NT2/D1 (cell line): ENCODE data around the gene KRT26.

ENCODE experiments used
- DNase-seq: peaks from one replicate; pipeline ENCODE4 v3.0.0-alpha.2; 2011; ENCODE audit warnings: low read depth, low spot score
- H3K27me3 ChIP-seq: 2 replicates; pipeline ENCODE4 v1.6.0; 2011; ENCODE audit warnings: mild to moderate bottlenecking; ENCODE audit not compliant: insufficient read length, insufficient read depth
- H3K36me3 ChIP-seq: 2 replicates; pipeline ENCODE4 v1.6.1; 2011; ENCODE audit warnings: mild to moderate bottlenecking, low read length, mixed read lengths; ENCODE audit not compliant: insufficient read depth, insufficient read length
- H3K4me1 ChIP-seq: 2 replicates; pipeline ENCODE4 v1.5.1; 2011; ENCODE audit not compliant: insufficient read depth, insufficient read length
- H3K4me3 ChIP-seq: 2 replicates; pipeline ENCODE4 v1.5.1; 2011; ENCODE audit warnings: low read depth; ENCODE audit not compliant: insufficient read length
- H3K9ac ChIP-seq: 2 replicates; pipeline ENCODE4 v1.6.0; 2011; ENCODE audit warnings: low read depth; ENCODE audit not compliant: insufficient read length
- H3K9me3 ChIP-seq: 2 replicates; pipeline ENCODE4 v1.5.1; 2011; ENCODE audit warnings: mild to moderate bottlenecking, low read length; ENCODE audit not compliant: insufficient read depth
- SUZ12 ChIP-seq: IDR thresholded peaks from 2 replicates; pipeline ENCODE4 v1.6.1; 2011; ENCODE audit not compliant: insufficient read length, insufficient read depth; ENCODE audit errors: extremely low read depth
- YY1 ChIP-seq: IDR thresholded peaks from 2 replicates; pipeline ENCODE4 v1.6.1; 2011; ENCODE audit not compliant: insufficient read length, insufficient read depth
- ZNF274 ChIP-seq: IDR thresholded peaks from 2 replicates; pipeline ENCODE4 v1.6.1; 2011; ENCODE audit warnings: mild to moderate bottlenecking, low read depth, low read length

Gene KRT26

GRCh38 chr17:40794466-40794865 is 22.5 kb upstream of the KRT26 start:
- Histone ChIP-seq H3K9ac (no peak overlapping the region), H3K9me3 (no peaks in the 10 kb centered on the region), H3K27me3 (no peaks in the 10 kb centered on the region), H3K36me3 (no peaks in the 10 kb centered on the region), H3K4me3 (no peak overlapping the region), H3K4me1 (no peaks in the 10 kb centered on the region)
- no peak for DNase-seq
- no peak for TF ChIP-seq SUZ12
- no peak for TF ChIP-seq ZNF274
- no peak for TF ChIP-seq YY1

GRCh38 chr17:40793832-40794231 is 21.8 kb upstream of the KRT26 start:
- H3K9me3 ChIP-seq = no peaks in the 10 kb centered on the region
- H3K4me1 ChIP-seq = no peaks in the 10 kb centered on the region
- H3K27me3 ChIP-seq = no peaks in the 10 kb centered on the region
- no peak overlapping the region for H3K9ac ChIP-seq
- H3K4me3 ChIP-seq = no peak overlapping the region
- TF ChIP-seq YY1 (no peak), SUZ12 (no peak), ZNF274 (no peak)
- DNase-seq = no peak
- no peaks in the 10 kb centered on the region for H3K36me3 ChIP-seq

DNA sequence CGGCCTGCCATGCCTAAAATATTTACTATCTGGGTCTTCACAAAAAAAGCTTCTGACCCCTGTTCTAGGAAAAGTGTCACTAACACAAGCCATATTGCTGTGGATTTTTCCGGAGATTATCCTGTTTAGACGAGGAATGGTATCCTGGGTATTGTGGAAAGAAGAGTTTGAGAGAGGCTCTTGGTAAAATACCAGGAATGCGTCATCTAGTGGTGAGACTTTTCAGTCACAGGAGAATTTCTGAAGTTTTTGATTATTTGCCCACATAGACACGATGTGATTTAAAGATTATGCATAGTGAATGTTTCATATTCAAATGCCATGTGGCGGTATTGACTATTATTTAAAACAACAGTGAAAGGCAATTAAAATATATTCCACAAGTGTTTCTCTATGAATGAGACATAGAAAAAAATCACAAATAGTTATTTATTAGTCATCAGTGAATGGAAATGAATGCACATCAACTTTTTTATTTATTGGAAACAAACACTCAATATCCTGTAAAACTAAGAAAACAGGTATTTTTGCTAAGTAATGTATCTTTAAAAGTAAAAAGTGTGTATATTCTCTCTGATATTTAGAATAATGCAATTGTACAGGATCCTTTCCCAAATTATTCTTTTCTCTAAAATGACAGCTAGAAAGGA is 19.9 kb upstream of the KRT26 start:
- DNase-seq = peak; percentile 23
- Histone ChIP-seq H3K36me3 (no peaks in the 10 kb centered on the region), H3K27me3 (no peaks in the 10 kb centered on the region), H3K4me1 (no peaks in the 10 kb centered on the region), H3K9ac (no peak overlapping the region), H3K4me3 (no peak overlapping the region), H3K9me3 (no peaks in the 10 kb centered on the region)
- TF ChIP-seq YY1 (no peak), SUZ12 (no peak), ZNF274 (no peak)

- no peak for TF ChIP-seq SUZ12
- no peak for TF ChIP-seq ZNF274
- TF ChIP-seq YY1 = no peak
- H3K4me1 ChIP-seq = no peaks in the 10 kb centered on the region
- no peak overlapping the region for H3K4me3 ChIP-seq
- no peaks in the 10 kb centered on the region for H3K36me3 ChIP-seq
- no peak overlapping the region for H3K9ac ChIP-seq
- H3K9me3 ChIP-seq = no peaks in the 10 kb centered on the region
- H3K27me3 ChIP-seq = no peaks in the 10 kb centered on the region
- no peak for DNase-seq
These were observed 19.1 kb upstream of the KRT26 start for GRCh38 chr17:40791111-40791510.

DNA sequence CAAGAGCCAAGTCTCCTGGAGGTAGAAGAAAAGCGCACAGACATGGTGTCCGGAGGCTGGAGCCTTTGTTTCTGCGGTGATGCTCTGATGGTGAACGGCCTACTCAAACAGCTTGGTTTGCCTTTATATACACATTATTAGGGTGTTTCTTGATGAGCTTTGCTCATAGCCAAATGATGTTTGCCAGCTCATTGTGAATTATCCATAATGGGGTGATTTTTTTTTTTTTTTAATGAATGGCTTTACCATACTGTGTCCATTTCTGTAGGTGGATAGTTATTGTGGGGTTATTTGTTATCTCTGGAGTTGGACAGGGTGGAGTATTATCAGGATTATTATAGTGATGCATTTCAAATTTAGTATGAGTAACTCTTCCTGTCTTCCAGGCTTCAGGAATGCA is 10.4 kb upstream of the KRT26 start, which contains the start of gene KRT27:
TSS of gene KRT27 (minus strand) at position 101 of the 400 bp plus-strand sequence. CDS start at position 44, 57 bp downstream.
- Histone ChIP-seq H3K9me3 (no peaks in the 10 kb centered on the region), H3K9ac (no peak within 1 kb of the TSS), H3K4me3 (no peak within 1 kb of the TSS), H3K36me3 (no peaks in the 10 kb centered on the region), H3K27me3 (no peaks in the 10 kb centered on the region), H3K4me1 (no peaks in the 10 kb centered on the region)
- DNase-seq = no peak
- no peak for TF ChIP-seq YY1
- no peak for TF ChIP-seq ZNF274
- TF ChIP-seq SUZ12 = no peak

DNA sequence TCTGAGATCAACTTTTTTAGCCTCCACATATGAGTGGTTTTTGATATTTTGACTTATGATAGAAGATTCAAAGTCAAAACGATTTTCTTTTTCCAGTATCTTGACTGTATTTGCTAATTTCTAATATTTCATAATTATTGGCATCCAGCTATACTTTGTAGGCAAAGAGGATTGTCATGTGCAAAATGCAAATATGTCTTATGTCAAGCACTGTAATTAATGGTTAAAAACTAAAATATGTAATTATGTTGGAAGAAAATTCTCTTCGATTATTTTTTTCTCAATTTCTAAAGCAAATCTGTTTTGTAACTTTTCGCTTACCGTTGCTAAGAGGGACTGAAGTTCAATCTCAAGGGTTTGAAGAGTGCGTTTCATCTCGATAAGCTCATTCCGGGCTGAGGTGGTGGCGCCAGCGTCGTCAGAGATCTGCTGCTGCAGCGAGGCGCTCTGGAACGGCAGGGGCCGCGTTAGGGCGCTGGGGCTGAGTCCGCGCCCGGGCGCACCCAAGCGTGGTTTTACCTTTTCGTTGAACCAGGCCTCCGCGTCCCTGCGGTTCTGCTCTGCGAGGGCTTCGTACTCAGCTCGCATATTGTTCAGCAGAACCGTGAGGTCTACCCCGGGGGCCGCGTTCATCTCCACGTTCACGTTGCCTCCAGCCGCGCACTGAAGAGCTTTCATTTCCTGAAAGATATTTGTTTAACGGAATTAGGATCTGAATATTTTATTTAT is 7.3 kb upstream of the KRT26 start:
- Histone ChIP-seq H3K36me3 (no peaks in the 10 kb centered on the region), H3K27me3 (no peaks in the 10 kb centered on the region), H3K4me3 (no peak overlapping the region), H3K9ac (no peak overlapping the region), H3K4me1 (no peaks in the 10 kb centered on the region), H3K9me3 (no peaks in the 10 kb centered on the region)
- no peak for TF ChIP-seq SUZ12
- TF ChIP-seq ZNF274 = no peak
- no peak for TF ChIP-seq YY1
- DNase-seq = no peak

DNA sequence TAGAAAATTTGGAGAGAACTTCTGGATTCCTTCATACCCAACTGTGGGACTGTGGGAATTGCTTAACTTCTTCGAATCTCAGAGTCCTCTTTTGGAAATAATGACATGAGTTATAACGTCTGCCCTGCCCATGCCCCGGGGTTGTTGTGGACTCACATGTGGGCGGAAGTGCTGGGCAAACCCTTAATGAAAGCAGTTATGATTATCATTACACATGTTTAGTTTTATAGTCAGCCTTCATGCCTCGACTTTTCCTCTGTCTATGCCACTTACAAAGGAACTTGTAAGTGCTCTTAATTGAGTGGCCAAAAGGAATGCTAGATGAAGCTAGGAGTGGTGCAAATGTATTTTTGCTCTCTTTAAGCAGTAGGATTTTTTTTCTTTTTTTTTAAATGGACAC is 6.5 kb upstream of the KRT26 start:
- Histone ChIP-seq H3K4me3 (no peak overlapping the region), H3K9me3 (no peaks in the 10 kb centered on the region), H3K36me3 (no peaks in the 10 kb centered on the region), H3K9ac (no peak overlapping the region), H3K27me3 (no peaks in the 10 kb centered on the region), H3K4me1 (no peaks in the 10 kb centered on the region)
- TF ChIP-seq SUZ12 (no peak), ZNF274 (no peak), YY1 (no peak)
- no peak for DNase-seq
